NCI-H2081 treated with DMSO at 0.1 percent for 48 hours (cell line): ENCODE data around the gene ASTL.
"Not testable (repeated sequence)": the region's sequence is repeated elsewhere in the genome, so short reads cannot be mapped to it uniquely, and the experiment has no call there.

Experiments
- DNase-seq: peaks from one replicate; lab custom pipeline; 2025; lab: John Stamatoyannopoulos, UW

Gene ASTL

GRCh38 chr2:96146153-96146880 is 8.0 kb upstream of the ASTL start:
- DNase-seq = no peak

DNA sequence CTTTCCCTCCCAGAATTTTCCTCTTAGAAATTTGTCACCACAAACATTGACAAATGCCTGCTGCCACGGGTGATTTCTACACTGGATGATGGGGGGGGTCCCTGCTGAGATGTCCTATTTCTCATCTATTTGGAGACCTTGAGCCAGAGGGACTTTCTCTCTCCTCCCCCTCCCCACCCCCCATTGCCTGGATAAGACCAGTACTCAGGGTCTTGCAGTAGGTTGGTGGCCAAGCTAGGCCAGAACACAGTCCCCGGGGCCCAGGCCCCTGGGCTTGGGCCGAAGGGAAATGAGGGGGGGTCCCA is 7.5 kb upstream of the ASTL start:
- no peak for DNase-seq

GRCh38 chr2:96145036-96145847 is 6.9 kb upstream of the ASTL start, which contains the start of gene DUSP2:
TSS of gene DUSP2 (minus strand) at chr2:96145440. CDS start at chr2:96145354, 86 bp downstream.
- DNase-seq = no peak

DNA sequence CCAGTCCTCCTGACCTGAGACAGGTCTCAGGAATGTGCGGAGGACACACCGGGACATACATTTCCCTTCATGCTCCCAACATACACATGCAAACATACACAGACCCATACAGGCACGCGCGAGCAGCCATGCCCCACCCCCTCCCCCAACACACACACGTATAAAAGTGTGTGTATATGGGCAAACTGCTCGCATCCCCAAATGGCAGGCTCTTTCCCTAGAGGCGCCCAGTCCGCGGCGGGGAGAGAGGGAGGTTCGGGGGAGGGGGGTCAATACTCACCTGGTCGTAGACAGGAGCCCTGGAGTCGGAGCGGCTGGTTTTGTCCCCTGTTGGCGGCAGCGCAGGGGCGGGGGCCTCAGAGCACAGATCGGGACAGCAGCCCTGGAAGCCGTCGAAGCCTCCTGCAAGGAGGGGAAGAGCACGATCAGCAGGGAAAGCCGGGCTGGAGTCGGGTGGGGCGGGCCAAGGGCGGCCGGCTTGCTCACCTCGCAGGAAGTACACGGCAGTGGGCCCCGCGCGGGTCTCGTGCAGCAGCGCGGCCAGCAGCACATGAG is 6.3 kb upstream of the ASTL start:
- no peak for DNase-seq

GRCh38 chr2:96143848-96144480 is 5.7 kb upstream of the ASTL start:
- DNase-seq = no peak

GRCh38 chr2:96143231-96143847 is 5.0 kb upstream of the ASTL start:
- DNase-seq = no peak

DNA sequence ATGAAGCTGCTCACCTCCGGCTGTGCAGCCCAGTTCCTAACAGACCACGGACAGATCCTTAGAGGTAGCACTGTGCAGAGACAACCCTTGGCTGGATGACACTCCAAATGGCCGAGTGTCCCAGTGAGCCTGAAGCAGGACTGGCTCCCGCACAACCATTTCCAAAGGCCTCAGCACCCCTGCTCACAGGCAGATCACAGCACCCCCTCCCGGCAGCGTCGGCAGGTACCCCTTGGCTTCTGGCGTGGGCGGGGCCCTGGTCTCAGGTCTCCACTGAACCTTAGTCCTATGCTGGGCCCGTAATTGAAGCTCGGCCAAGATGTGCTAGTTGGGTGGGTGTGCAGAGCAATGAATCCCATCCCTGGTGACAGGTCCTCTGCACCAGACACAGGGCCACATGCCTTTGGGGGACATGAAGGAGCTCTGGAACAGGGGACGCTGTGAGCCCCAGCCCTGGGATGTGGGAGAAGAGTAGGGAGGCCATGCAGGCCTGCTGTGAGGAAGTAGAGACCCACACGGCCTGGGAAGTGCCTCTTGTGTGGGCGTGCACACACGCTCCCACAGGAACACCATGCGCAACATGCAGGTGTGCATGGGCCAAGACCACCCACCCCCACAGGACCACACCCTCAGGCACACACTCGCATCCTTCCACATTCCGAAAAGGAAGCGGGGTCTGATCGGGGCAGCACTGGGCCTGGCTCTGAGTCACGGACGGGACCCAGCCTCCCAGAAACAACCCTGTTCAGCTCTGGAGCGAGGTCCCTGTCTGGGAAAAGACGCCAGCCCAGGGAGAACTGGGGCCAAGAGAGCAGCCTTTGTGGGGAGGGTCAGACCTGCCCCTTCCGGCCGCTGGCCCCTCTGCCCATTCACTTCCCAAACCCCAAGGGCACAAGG is 4.2 kb upstream of the ASTL start:
- DNase-seq = no peak

GRCh38 chr2:96141624-96141967 is 3.3 kb upstream of the ASTL start:
- DNase-seq = not testable (repeated sequence)

- no peak for DNase-seq
These were observed 2.8 kb upstream of the ASTL start for GRCh38 chr2:96140941-96141623.

GRCh38 chr2:96139181-96139758 is 968 bp upstream of the ASTL start:
- no peak for DNase-seq

DNA sequence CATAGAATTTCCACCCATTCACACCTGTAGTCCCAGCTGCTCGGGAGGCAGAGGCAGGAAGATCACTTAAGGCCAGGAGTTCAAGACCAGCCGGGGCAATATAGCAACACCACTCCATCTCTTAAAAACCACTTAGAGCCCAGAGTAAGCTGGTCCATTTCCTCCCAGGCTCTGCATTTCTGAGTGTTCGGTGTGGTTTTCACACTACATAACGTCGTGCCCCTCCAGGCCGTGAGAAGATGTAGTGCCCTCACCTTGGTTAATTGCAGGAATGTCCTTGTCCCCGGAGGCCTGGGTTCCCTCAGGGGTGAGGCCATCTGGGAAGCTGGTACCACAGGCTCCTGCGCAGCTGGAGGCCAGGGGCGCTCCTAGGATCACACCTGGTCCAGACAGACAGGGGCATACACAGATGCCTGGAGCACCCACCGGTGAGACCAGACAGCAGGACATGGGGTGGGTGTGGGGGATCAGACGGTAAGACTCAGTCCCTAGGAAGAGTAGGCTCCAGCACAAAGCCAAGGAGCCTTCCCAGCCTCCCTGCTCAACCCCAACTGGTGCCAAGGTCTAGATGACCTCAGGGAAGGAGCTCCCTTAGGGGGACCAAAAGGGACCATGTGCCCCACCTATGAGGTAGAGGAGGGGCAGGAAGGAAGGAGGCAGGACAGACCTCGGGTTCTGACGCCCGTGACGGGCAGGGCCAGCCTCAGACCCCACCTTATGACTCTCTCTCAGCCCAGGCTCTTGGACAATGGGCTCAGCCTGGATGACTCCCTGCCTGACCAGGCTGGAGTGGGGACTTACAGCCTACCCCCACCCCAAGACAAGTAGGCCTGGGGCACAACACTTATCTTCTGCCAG is 752 bp downstream of the ASTL start:
- no peak for DNase-seq

- no peak for DNase-seq
These were observed 2.1 kb downstream of the ASTL start for GRCh38 chr2:96136129-96136720.

- DNase-seq = no peak
These were observed 2.7 kb downstream of the ASTL start for GRCh38 chr2:96135621-96136020.

- no peak for DNase-seq
These were observed 3.1 kb downstream of the ASTL start for GRCh38 chr2:96135171-96135570.

GRCh38 chr2:96134421-96134820 is 3.9 kb downstream of the ASTL start:
- DNase-seq = no peak

DNA sequence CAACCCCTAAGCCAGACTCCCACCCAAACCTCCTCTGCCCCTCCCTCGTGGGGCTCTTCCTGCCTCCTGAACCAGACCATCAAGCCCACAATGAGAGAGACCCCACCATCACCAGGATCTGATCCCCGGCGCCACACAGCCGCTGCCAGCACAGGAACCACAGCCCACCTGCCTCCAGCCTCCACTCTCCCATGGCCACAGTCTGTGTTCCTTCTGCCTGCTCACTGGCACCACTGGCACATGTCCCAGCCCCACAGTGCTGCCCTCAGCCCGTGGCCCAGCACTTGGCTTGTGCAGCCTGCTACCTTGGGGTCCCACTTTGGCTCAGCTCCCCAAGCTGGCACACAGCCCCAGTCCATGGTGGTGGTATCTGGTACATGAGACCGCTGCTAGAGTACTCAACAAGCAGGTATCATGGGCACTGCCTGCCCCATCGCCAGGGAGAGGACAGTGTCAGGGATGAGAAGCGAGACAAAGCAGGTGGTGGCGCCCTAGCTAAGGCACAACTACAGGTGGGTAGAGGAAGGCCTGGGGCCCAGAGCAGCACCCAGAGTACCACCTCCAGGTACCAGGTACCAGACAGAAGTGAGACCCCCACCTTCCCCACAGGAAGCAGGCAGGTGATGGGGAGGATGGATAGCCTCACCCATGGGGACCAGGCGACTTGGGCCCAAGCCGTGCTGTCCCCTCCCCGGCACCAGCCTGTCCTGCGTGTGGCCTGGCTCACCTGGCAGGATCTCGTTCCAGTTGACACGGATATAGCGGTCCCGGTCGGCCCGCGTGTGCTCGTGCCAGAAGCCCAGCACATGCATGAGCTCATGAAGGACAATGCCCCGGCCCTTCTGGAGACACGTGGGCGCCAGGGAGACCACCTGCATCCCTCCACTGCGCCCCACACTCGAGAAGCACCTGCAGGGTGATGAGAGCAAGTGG is 6.2 kb downstream of the ASTL start:
- DNase-seq = no peak

DNA sequence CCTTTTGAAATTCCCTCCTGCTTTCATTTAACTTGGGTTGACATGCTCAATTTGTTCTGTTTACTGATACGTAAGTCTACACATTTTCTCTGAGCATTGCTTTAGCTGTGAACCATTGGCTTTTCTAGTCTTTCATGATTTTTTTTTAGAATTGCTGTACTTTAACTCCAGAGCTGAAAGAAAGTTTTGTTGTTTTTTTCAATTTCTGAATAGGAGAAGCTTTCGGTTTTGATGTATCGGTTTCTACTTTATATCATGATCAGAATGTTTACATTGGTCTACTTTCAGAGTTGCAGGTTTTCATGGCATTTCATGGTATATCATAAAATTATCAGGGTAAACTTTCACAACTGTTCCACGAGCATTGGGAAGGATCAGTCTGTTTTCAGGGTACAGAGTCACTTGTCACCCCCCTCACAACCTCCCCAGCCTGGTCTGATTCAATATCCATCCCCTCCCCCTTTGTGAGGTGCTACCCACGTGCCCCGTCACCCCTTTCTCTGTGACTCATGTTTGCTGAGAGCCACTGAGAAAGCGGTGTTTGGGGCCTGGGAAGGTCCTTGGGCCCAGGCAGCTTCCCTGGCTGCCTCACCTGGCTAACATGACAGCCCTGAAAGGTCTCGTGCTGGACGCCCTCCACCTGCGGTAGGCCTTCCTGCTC is 7.0 kb downstream of the ASTL start:
- no peak for DNase-seq
